HG03457 (cell line): ENCODE measurements around the gene GPNMB.

ENCODE experiments used
- ATAC-seq: cut with Tn5 transposase; IDR thresholded peaks from one replicate; pipeline ENCODE4 v1.9.1; 2021; ENCODE audit warnings: moderate number of reproducible peaks; ENCODE audit not compliant: unreplicated experiment

Gene GPNMB

DNA sequence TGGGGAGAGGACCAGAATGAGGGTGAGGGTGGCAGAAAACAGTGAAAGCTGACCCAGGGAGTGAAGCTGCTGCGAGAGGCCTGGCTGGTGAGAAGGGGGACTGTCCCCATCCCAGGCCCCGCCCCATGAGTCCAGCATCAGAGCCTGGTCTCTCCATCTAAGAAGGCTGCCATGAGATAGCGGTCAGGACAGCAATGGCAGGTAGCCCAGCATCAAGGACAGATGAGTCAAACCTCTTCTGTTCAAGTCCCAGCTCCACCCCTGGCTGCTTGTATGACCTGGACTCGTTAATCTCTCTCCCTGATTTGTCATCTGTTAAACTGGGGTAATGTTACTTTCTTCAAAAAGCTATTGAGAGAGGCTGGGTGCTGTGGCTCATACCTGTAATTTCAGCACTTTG, 22.2 kb downstream of the GPNMB start:
- ATAC-seq: no peak

DNA sequence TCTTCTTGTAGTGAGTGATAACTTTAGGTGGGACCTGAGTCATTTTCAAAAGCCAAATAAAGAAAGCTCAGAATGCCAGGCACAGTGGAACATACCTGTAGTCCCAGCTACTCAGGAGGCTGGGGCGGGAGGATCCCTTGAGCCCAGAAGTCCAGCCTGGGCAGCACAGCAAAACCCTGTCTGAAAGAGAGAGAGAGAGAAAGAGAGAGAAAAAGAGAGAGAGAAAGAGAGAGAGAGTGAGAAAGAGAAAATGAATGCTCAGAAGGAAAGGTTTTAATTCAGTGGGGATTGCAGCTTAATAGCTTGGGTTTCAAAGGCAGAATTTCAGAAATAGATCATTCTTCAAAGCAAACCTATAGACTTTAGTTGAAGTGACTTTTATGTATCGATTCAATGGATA, 25.7 kb downstream of the GPNMB start:
- no peak for ATAC-seq

DNA sequence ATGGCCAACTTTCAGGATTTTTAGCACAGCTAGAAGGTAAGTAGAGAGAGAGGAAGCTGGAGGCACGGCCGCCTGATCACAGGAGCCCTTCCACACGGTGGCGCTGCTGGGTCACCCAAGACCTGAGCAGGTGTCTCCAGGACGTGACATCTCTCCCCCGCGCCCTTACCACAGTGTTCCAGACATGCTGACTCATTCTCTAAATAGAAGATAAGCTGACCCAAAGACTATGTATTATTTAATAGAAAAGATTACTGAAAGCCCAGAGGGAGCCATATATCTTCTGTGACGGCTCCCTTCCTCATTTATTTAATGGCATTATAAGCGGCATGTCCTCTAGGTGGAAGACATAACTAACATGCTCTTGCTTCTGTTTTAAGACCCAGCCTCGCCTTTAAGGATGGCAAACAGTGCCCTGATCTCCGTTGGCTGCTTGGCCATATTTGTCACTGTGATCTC, 26.6 kb downstream of the GPNMB start:
- ATAC-seq: peak; percentile 89

DNA sequence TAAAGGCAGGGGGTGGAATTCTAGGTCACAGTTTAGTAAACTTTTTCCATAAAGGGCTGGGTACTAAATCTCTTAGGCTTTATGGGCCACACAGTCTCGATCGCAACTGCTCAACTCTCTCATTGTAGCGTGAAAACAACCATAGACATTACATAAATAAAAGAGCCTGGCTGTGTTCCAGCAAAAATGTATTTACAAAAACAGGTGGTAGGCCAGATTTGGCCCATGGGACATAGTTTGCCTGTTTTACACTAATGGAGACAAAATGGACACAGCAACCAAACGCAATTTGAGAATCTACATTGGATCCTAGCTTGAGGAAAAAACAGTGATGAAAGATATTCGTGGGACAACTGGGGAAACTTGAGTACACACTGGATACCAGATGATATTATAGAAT, 29.3 kb downstream of the GPNMB start:
- no peak for ATAC-seq

DNA sequence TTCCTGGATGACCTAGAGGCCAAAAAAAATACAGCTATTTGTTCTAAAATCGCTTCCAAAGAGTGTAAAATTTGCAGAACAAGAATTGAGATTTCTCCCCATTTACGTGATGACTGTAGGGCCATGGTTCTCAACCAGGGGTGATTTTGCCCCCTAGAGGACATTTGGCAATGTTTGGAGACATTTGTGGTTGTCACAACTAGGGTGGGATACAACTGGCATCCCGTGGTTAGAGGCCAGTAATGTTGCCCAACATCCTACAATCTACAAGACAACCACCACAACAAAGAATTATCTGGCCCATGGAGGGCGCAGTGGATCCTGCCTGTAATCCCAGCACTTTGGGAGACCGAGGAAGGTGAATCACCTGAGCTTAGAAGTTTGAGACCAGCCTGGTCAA, 29.8 kb downstream of the GPNMB start:
- no peak for ATAC-seq

DNA sequence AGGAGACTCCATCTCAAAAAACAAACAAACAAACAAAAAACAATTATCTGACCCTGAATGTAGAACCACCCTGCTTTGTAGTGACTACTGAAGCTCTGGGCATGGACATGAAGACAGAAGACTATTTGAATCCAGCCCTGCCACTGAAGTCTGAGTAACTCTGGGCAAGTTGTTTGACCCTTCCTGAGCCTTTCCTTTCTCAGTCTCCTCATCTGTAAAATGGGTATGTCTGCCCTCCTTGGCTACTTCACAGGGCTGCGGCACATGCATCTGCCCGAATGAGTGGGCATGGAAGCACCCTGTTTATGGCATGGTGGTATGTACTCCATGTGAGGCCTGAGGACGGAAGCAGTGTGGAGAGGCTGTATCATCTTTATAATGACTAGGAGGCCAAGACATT, 30.4 kb downstream of the GPNMB start:
- ATAC-seq: no peak

DNA sequence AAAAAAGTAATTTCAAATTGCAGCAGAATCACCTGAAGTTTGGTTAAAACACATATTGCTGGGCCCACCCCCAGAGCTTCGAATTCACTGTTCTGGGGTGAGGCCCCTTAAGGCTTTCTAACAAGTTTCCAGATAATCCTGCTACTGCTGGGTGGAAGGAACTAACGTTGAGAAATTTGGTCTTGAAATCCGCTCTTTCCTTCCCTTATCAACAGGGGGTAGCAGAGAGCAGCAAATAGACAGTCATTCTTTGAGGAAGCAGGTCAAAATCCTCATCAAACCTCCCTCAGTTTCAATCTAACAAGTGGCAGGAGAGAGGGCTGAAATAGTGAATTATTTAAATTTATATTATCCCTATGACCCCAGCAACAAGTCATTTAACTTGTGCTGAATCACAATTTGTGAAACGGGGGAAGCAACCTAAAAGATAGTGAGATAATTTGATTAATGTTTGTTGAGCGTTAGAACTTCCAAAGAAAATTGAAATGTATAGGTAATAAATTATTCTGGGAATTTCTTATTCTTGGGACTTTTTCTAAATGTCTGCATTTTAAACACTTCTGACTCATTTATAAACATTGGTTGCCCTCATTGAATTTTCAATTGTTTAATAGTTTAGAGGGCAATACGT, 30.9 kb downstream of the GPNMB start:
- no peak for ATAC-seq

DNA sequence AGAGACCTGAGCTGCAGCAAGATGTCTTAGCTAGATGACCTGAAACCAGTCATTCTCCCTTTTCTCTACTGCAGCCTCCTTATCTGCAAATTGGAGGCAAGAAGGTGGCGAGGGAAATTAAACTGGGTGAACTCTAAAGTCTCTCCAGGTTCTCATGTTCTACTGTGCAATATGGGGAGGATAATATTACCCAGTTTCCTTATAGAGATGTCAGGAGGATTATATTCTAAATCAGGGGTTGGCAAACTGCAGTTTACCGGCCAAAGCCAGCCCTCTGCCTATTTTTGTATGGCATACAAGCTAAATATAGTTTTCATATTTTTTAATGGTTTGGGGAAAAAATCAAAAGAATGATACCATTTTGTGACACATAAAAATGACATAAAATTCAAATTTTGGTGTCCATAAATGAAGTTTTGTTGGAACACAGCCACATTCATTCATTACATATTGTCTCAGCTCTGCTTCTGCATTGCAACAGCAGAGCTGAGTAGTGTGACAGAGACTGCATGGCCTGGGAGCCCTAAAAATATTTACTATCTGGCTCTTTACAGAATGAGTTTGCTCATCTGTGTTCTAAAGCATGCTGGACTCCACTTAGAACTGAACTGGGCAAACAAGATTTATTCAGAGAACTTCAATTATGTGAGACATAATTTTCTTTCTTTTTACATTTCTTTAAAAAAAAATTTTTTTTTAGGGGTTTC, 33.4 kb downstream of the GPNMB start:
- no peak for ATAC-seq

DNA sequence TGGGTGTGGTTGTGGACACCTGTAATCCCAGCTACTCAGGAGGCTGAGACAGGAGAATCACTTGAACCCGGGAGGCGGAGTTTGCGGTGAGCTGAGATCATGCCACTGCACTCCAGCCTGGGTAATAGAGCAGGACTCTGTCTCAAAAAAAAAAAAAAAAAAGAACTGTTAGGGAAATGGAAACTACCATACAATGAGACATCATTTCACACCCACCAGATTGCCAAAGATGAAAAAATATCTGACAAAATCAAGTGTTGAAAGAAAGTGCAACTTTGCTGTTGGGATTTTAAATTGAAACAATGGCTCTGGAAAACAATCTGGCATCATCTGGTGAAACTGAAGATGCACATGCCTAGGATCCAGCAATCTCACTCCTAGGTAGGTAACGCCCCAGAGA, 36.5 kb downstream of the GPNMB start:
- no peak for ATAC-seq

DNA sequence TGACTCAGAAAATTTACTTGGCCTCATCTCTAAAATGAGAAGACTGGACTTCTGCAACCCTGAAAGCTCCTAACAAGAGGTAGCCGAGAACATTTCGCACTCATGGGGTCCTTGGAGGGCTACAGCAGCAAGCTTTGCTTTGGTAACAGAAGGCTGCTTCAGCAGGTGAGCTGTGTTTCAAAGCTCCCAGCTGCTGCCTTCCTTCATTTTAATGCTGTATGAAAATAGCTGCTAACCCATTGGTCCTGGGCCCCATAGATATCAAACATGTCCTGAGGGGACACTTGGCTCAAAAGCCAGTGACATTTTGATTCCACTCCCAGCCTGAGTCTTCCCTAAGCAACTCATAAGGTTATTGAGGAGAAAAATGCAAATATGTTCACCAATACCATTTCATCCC, 38.3 kb downstream of the GPNMB start:
- no peak for ATAC-seq

DNA sequence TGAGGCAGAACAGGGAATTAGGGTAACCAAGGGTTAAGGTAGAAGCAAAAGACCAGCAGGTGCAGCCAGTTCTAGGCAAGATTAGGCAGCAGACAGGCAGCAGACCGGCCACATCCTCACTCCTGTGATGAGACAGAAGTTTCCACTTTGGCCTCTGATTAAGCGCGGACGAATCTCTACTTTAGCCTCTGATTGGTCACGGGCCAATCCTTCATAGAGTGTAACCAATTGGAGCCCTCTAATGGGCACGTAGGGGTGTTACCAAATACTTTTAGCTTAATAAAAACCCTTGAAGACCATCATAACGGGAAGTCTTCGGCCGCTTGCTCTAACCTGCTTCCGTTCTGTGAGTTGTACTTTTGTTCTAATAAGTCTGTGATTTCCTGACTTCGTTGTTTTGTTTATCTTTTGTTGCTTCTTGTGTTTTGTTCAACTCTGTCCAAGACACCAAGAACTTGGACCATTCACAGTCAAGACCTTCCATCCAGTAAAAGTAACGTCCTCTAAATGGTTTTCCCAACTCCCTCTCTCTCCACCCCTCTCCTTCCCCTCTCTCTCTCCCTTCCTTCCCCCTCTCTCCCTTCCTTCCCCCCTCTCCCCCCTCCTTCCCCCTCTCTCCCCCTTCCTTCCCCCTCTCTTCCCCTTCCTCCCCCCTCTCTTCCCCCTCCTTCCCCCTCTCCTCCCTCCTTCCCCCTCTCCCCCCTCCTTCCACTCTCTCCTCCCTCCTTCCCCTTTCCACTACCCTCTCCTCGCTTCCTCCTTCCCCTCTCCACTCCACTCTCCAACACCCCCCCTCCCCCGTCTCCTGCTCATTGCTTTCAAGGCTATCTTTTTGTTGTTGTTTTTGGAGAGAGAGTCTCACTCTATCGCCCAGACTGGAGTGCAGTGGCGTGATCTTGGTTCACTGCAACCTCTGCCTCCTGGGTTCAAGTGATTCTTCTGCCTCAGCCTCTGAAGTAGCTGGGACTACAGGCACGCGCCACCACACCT, 39.4 kb downstream of the GPNMB start:
- ATAC-seq: no peak

DNA sequence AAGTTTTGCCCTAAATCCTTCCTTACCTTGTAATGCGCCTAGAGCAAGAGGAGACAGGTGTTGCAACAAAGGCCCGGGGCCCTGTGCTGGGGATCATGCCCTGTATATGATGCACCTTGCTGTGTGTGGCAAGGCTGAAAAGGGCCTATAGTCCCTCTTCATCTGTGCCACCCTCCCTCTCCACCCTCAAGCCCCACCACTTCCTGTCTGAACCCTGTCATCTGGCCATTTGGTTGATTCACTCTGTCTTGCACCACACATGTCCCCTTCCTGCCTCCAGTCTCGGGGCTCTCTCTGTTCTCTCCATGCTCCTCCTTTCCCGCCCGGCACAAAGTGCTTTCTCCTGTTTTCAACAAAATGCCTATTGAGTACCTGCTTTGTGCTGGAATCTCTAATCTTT, 41.0 kb downstream of the GPNMB start:
- ATAC-seq: no peak

DNA sequence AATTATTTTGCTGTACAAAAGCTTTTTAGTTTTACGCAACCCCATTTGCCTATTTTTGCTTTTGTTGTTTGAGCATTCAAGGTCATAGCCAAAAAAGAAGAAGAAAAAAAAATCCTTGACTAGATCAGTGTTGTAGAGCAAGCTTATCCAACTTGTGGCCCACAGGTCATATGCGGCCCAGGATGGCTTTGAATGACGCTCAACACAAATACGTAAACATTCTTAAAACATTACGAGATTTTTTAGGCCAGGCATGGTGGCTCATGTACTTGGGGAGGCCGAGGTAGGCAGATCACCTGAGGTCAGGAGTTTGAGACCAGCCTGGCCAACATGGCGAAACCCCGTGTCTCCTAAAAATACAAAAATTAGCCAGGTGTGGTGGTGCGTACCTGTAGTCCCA, 44.4 kb downstream of the GPNMB start:
- no peak for ATAC-seq

DNA sequence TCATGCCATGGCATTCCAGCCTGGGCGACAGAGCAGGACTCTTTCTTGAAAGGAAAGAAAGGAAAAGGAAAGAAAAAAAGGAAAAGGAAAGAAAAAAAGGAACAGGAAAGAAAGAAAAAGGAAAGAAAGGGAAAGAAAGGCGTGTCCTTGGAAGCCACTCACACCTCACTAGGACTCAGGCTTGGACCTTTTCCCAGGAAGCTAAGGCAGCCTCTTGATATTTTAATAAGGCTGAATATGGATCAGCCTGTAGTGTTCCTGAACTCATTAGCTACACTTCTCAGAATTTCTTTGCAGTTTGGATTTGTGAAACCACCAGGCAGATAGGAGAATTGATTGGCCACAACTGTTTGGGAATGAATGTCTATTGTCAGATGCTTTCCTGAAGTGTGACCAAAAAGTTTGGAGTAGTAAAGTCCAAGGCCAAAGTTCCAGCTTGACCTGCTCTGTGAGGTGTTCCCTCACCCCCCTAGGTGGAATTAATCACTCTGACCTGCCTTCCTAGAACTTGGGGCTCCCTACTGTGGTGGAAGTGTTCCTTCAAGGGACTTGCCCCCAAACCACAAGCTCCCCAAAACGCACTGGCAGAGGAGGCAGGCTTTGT, 45.5 kb downstream of the GPNMB start:
- ATAC-seq: no peak

DNA sequence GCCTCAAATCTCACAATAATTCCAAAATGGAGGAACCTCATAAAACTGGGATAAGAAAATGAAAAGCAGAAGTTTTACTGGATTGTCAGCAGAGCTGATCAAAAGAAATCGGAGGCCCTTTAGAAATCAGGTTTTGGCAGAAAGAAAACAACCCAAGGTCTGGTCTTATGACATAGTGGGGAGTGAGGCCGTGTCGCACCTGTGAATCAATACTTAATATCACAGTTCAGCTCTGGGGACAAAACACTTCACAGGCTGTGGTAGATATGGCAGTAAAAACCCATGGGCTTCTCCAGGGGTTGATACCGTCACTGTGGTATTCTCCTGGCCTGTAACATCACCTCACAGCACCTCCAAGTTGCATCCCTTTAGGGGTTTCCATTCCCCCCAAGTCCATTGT, 46.0 kb downstream of the GPNMB start:
- no peak for ATAC-seq

DNA sequence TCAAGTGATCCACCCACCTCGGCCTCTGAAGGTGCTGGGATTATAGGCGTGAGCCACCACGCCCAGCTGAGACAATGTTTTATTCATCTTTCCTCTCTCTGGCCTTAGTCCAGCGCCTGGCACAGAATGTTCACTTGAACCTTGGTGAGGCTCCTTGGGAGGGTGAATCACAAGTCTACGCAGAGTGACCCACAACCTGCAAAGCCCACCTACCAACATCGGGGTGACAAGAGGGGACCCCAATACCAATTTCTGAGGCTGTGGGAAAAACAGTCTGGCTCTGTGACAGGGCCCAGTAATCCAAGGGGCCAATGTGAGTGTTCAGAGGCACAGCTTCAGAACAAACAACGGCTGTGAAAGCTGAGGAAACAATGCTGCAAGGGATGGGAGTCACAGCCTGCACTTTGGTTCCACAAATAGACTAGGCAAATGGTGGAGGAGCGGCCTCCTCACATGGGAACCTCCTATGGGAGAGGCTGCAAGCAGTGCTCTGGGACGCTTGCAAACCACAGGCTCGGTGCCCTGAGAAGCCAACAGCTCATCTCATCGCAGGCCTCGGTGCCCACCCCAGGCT, 47.0 kb downstream of the GPNMB start:
- ATAC-seq: no peak

DNA sequence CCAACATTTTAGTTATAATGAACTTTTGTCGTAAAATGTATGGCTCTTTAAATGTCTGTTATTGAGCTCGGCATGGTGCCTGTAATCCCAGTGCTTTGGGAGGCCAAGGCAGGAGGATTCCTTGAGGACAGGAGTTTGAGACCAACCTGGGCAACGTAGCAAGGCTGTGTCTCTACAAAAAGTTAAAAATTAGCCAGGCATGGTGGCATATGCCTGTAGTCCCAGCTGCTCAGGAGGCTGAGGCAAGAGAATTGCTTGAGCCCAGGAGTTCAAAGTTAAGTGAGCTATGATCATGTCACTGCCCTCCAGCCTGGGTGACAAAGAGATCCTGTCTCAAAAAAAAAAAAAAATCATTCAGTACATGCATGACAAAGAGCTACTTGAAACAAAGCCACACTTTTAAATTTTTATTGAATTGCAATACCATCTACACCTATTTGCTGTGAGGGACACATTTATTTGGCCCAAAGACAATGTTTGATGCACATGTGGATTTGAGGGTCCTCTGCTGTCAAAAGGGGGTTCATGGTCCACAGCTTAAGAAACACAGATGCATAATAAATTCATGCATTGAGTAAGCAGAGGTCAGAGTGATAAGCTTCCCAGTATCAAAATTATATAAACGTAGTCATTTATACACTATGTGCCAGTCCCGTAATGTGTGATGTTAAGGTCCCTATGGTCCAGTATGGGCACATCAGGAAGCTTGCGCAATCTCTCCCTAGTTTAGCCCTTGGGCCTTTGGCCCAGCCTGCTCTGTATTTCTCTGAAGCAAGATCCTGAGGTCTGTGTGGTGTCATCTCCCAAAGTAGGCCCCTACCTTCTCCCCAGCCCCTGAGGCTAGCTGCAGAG, 48.2 kb downstream of the GPNMB start:
- ATAC-seq: no peak

DNA sequence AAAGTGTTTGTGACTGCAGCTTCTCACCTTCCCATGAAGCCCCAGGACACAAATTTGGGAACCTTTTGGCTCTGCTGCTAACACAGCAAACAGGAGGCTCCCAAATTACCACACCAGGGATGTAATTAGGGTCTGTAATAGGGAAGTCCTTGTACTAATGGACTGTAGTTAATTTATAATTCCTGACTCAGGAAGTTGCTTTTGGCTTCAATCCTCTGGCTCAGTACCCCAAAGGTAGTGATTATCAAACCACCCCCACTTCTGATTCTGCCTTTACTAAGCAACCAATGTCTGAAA, 48.8 kb downstream of the GPNMB start:
- no peak for ATAC-seq

DNA sequence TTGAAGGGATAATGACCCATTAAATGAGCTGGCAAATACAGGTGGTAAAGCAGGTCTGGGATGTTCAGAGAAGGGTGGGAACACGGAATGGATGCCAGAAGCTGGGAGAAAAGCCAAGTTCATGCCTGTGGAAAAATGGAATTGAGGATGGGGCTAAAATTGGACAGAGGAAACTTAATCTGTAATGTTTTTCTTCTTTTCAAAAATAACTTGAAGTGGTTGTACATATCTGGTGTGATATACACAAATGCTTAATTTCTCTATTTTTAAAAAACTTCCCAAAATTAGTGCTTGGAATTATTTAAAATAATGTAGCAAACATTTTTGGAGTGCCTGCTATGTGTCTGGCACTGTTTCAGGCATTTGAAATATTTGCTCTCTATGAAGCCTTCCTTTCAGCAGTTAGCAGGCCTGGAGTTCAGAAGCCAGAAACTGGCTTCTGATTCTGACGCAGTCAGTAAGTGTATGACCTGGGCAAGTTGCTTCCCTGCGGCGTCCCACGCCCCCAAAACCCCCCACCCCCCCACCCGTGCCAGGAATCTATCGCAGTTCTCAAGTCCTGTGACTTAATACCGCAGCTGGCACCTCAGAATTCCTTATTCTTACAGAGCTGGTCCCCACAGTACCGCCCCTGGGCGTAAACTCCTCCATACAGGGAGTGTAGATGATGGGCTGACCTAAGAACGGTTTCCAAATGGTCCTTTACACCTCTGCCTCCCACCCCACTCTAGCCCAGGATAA, 51.7 kb downstream of the GPNMB start:
- no peak for ATAC-seq
